Activated CD8-positive, alpha-beta memory T cell treated with anti-CD3 and anti-CD28 coated beads for 4 hours (primary cell): ENCODE results near the gene COQ9.
A peak's percentile ranks its signal among the peaks of the same experiment; 100 is the strongest.

Source experiments
- DNase-seq, 2 donors: peaks; one replicate each; pipeline ENCODE4 v3.0.0-alpha.2; 2020; ENCODE audit warnings: low read depth in 2 of 2

Gene COQ9

DNA sequence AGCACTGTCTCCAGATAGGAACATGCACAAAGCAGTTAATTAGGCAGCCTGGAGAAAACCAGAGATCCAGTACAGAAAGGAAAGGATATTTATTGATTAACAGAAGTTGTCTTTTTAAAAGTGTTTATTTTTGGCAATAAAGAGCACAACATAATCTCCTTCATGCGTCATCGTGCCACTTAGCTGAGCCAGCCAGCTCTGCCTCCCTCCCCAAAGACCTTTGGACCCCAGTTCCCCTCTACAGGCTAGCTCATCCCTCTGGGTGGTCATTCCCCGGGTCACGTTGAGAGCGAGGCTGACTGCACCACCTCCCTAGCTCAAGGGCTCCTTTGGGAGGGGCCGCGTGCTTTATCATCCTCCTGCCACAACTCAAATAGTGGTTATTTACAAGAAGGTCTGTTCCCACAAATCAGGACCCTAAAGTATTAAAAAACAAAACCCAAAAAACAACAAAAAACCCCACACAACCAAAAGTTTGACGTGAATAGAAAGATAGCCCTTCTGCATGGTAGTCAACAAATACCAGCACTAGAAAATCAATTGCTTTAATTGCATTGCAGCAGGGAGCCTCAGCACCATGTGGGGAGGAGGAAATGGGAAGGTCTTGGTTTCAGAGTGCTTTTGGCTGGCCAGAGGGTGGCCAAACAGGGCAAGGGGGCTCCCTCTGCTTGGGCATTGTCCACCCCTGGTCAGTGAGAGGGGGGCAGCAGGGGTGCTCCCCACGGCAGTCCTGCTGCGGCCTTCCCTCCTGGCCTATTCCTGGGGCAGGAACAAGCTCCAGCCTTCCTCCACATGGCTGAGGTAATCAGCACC, 24.8 kb downstream of the COQ9 start:
- DNase-seq = no peak

DNA sequence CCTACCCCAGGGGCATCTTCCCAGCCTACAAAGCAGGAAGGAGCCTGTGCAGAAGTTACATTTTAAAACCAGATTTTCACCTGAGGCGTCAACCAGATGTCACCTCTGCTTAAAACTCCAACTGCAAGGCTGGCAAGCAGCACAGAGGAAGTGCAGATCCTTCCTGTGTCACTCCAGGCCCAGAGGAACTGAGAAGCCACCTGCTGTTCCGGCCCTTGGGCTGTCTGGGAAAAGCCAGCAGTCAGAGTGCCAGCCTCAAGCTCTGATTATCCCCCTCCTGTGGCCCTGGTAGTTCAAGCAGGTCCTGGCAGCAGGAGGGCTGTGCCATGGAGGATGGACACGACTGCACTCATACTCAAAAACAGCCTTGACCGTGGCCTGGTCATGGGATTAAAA, 25.4 kb downstream of the COQ9 start:
- DNase-seq = no peak

DNA sequence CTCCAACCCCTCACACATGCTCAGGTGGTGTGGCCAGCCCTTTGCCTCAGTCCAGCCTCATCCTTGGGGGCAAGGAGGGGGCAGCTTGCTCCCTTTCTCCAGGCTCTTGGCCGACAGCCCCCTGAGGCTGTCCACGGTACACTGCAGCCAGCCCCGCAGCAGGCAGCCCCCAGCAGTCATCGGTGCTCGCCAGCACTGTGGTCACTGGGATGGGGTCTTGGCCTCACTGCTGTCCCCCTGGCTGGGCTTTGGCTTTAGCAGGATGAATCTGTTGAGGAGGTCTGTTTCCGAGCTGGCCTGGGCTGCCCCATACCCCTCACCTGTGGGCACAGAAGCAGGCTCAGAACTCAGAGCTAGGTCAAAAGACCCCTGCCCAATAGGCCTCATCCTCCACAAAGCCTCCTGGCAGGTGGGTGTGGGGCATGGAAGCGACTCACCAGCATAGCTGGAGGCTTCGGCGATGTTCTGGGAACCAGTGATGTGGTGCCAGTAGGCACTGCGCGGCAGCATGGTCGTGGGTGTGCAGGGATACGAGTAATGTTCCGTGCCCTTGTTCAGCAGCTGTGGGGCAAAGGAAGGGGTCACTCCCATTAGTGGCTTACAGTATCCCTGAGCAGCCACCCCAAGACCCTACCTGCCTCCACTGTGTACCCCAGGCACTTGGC, 26.0 kb downstream of the COQ9 start:
- DNase-seq = no peak

DNA sequence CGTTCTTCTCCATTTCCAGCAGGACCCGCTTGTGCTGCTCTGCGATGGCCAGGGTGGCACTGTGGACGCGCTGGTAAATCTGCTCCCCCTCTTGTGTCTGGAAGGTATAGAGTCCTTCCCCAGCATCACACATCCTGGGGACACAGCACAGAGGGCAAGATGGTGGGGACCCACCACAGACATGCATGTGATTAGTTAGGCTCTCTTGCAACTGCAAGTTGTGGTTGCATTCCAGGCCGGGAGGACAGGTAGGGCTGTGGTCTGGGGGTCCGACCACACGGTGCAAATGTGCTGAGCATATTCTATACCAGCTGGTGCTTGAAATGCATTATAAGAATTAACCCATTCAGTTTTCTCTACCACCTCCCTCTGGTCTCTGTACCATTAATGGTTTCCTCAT, 26.6 kb downstream of the COQ9 start:
- no peak for DNase-seq

GRCh38 chr16:57474671-57475661, 27.7 kb downstream of the COQ9 start:
- DNase-seq = no peak

DNA sequence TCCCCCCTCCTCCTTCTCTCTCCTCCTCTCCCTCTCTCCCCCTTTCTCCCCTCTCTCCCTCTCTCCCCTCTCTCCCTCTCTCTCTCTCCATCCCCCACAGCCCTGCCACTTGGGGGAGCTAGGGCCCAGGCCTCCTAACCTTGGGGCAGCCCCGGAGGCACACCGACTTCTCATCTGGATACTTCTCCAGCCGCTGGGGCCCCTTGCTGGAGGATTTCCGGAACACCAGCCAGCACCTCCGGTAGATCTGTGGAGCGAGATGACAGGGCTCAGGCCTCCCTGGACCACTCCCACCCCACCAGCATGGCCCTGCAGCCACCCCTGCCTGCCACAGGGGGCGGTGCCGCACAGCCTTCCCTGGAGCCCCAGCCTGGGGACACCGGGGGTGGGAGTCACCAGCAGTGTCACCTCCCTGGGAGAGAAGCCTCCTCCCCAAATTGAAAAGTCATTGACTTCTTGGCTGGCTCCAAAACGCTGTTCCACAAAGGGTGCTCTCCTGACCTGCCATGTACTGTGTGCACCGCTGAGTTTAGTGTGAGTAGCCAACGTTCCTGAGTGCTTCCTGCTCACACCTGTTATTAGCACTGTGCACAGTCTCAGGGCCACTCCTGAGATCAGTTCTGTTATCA, 28.5 kb downstream of the COQ9 start:
- DNase-seq = peak; percentile 31 to 36

DNA sequence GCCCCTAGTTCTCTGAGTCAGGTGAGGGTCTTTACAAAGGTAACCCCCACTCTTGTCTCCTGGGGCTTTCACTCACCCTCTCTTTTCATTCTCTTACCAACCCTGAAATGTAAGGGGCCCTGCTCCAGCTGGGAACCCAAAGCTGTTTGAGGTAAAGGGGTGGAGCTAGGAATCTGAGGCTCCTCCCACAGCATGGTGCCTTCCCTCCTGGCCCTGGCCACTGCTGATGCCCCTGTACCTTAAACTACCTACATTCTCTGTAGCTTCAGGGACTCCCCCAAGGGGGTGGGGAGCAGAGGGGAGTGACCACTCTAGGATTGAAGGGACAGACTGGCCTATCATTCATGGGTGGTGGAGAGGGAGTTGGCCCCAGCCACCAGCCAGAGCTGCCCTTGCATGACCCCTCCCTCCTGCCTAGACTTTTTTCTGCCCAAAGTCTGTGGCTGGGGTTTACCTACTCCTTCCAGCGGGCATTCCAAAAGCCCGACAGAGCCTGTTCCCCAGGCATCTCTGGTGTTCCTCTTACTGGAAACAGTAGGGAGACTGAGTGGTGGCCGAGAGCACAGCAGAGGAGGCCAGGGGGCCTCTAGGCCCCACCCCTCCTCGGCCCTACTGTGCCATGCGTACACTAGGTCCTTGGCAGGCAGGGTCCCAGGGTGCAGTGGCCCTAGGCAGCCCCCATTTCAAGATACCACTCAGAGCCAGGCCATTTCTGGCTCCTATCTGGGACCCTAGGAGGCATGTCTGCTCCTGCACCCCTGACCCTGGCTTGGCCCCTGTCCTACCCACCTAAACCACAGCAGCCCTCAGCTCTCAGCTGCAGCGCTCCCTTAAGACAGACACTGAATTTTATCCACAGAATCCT, 29.5 kb downstream of the COQ9 start:
- no peak for DNase-seq

GRCh38 chr16:57477531-57478202, 30.4 kb downstream of the COQ9 start:
- DNase-seq = no peak

DNA sequence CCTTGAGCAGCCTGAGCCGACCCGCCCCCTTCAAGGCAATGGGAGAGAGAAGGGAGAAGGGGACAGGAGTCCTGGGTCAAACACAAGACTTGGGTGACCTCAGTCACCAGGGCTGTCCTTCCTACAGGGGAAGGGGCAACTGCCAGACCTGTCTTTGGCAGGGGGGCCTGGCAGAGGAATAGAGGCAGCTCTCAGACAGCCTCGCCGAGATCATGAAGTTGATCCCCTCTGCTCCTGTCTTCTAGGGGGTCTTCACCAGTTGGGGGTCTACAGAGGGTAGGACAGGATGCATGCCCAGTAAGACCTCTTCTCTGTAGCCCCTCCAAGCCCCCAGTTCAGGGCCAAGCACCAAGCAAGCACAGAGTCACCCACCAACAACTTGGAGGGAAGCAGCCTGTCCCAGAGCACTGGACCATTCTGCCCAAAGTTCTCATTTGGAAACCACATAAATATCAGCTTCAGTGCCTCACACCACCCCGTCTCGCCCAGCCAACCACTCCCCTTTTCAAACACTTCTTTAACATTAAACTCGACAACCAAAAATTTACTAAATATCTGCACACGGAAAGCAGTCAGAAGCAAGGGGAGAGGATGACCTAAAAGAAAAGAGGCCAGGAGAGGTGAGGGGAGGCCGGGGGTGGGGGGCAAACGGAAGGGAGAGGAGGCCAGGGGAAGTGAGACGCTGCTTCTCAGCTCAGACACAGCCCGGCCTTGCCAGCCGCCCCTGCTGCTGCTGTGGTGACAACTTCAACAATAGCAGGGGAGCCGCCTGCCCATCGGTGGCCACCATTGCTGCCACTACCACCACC, 31.3 kb downstream of the COQ9 start:
- no peak for DNase-seq

- DNase-seq = no peak
Observed at GRCh38 chr16:57479205-57479975, 32.1 kb downstream of the COQ9 start.

- no peak for DNase-seq
Observed at GRCh38 chr16:57479976-57480753, 32.9 kb downstream of the COQ9 start.

DNA sequence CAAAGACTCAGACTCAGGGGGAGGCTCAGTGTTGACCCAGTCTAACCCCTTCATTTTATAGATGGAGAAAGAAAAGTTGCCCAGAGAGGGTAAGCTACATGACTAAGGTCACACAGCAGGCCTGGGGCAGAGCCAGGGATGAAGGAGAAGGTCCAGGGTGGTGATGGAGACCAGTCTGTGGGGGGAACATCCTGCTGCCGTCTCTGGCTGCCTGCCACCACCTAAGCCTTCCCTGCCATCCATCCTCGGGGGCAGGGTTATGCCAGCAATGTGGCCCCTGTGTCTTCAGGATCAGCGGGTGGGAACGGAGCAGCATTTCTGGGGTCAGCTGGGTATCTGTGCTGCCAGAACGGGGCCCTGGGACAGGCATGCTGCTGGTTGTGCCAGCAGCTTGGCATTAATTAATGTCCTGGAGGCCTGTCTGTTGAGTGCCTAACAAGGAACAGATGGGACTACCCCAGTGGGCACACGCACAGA, 33.5 kb downstream of the COQ9 start:
- DNase-seq = no peak

- no peak for DNase-seq
Observed at GRCh38 chr16:57481421-57481820, 34.1 kb downstream of the COQ9 start.

DNA sequence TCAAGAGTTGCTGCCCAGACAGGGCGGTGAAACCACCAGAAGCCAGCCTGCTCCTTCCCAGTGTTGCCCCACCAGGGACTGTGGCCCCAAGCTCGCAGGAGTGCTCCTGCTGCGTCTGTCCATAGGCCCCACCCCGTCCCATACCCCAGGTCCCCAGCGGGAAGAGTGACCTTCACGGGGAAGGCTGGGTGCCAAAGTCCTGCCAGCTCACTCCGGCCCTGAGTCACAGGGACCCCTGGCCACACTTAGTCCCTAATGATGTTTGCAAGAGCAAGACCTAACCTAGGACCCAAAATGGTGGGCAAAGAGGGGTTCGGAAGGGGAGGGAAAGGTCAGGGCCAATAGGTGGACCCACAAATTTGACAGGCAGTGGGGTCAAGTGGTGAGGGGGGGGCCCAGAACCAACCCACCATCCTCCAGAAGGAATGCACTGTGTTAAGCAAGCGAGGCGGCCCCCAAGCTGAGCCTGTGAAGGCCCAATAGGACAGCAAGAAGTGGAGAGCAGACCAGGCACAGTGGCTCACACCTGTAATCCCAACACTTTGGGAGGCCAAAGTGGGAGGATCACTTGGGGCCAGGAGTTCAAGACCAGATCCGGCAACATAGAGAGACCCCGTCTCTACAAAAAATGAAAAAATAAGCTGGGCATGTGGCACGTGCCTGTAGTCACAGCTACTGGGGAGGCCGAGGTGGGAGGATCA, 35.7 kb downstream of the COQ9 start:
- DNase-seq = no peak

GRCh38 chr16:57483725-57484514, 36.6 kb downstream of the COQ9 start:
- DNase-seq = no peak

- no peak for DNase-seq
Observed at GRCh38 chr16:57484515-57485005, 37.3 kb downstream of the COQ9 start.
